ENCODE measurements around the gene RPS19BP1. TPM values are rescaled to one million over a fixed set of nuclear protein-coding genes. Genes with fewer than 3 reads are reported as not detected.
"Not testable (repeated sequence)": the region's sequence is repeated elsewhere in the genome, so short reads cannot be mapped to it uniquely, and the experiment has no call there.

Gene RPS19BP1
- total RNA-seq, 2 experiments from 2014 or later: 64.8 to 81.6 TPM

GRCh38 chr22:39510529-39511149 lies 21.9 kb downstream of the RPS19BP1 start:
- Mint-ChIP-seq H3K27ac (no peak overlapping the region), H3K36me3 (peaks cover 58% of the 10 kb centered on the region), H3K4me3 (no peak overlapping the region), H3K9me3 (ENCODE audit: low read depth) (no peaks in the 10 kb centered on the region), H3K27me3 (no peaks in the 10 kb centered on the region), H3K4me1 (peaks cover 36% of the 10 kb centered on the region)
- CTCF ChIA-PET: interaction anchor here (1.0 to 12.3 kb wide), 4 partner anchors 9 to 19 kb away, joined by 4 to 134 read pairs (median 8); partner anchors contain the start of genes ATF4 and MIEF1
- no peak for ATAC-seq
- DNase-seq: no peak

DNA sequence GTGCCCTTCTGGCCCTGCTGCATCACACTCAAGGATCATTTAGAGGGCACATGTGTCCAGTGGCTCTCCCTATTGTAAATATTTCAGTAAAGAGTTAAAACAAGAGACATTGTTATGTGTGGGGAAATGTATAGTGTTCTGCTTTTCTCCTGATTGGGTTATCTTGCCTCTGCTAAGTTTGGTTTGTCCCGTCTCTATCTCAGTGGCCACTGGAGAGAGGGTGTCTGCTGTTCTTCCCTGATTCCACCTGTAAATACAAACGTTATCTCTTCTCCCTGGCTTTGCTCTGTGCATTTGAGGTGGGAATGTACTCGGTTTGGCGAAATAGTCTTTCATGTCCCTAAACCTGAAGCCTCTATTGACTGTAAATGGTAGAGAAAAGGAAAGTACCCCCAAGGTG lies 24.2 kb downstream of the RPS19BP1 start:
- CTCF ChIA-PET: interaction anchor here (12.3 kb wide), 1 partner anchor 14 kb away, joined by 134 read pairs; no protein-coding TSS in a partner anchor

GRCh38 chr22:39507021-39507420 lies 25.5 kb downstream of the RPS19BP1 start:
- not testable (repeated sequence) for H3K4me3 Mint-ChIP-seq; H3K27me3 Mint-ChIP-seq; H3K27ac Mint-ChIP-seq; H3K9me3 Mint-ChIP-seq (ENCODE audit: low read depth); ATAC-seq; DNase-seq
- CTCF ChIA-PET: interaction anchor here (1.1 to 12.3 kb wide), 3 partner anchors 13 to 28 kb away, joined by 3 to 134 read pairs (median 5); no protein-coding TSS in a partner anchor
- Mint-ChIP-seq H3K36me3 (peaks cover 57% of the 10 kb centered on the region), H3K4me1 (peaks cover 41% of the 10 kb centered on the region)

More for the DNA sequence above, 24.2 kb downstream of the RPS19BP1 start:
- H3K9me3 Mint-ChIP-seq (ENCODE audit: low read depth): no peaks in the 10 kb centered on the region
- no peak for DNase-seq
- H3K4me1 Mint-ChIP-seq: peaks cover 37% of the 10 kb centered on the region
- no peaks in the 10 kb centered on the region for H3K27me3 Mint-ChIP-seq
- ATAC-seq: no peak
- H3K27ac Mint-ChIP-seq: peak overlapping the region; percentile 5
- peaks cover 60% of the 10 kb centered on the region for H3K36me3 Mint-ChIP-seq
- no peak overlapping the region for H3K4me3 Mint-ChIP-seq

- no peaks in the 10 kb centered on the region for H3K9me3 Mint-ChIP-seq (ENCODE audit: low read depth)
- H3K36me3 Mint-ChIP-seq: peaks cover 40% of the 10 kb centered on the region
- ATAC-seq: no peak
- H3K4me3 Mint-ChIP-seq: peak overlapping the region; percentile 88
- no peaks in the 10 kb centered on the region for H3K27me3 Mint-ChIP-seq
- DNase-seq: no peak
- H3K27ac Mint-ChIP-seq: no peak overlapping the region
- peaks cover 38% of the 10 kb centered on the region for H3K4me1 Mint-ChIP-seq
- CTCF ChIA-PET: interaction anchor here (1.2 to 5.4 kb wide), 6 partner anchors 11 to 188 kb away, joined by 3 to 53 read pairs (median 5); partner anchors contain the start of genes RPS19BP1 and TAB1
Measured at GRCh38 chr22:39504071-39504470, 28.5 kb downstream of the RPS19BP1 start.

- Mint-ChIP-seq H3K27ac (peak overlapping the region; percentile 80), H3K4me1 (peaks cover 37% of the 10 kb centered on the region), H3K27me3 (peaks cover 3% of the 10 kb centered on the region), H3K36me3 (peaks cover 39% of the 10 kb centered on the region), H3K9me3 (ENCODE audit: low read depth) (no peaks in the 10 kb centered on the region), H3K4me3 (peak overlapping the region; percentile 88)
- ATAC-seq (no peak), DNase-seq (no peak)
- CTCF ChIA-PET: interaction anchor here (1.0 to 5.4 kb wide), 7 partner anchors 10 to 187 kb away, joined by 3 to 53 read pairs (median 4); partner anchors contain the start of genes ATF4, RPS19BP1 and TAB1
Measured at GRCh38 chr22:39503630-39504029, 28.9 kb downstream of the RPS19BP1 start.

DNA sequence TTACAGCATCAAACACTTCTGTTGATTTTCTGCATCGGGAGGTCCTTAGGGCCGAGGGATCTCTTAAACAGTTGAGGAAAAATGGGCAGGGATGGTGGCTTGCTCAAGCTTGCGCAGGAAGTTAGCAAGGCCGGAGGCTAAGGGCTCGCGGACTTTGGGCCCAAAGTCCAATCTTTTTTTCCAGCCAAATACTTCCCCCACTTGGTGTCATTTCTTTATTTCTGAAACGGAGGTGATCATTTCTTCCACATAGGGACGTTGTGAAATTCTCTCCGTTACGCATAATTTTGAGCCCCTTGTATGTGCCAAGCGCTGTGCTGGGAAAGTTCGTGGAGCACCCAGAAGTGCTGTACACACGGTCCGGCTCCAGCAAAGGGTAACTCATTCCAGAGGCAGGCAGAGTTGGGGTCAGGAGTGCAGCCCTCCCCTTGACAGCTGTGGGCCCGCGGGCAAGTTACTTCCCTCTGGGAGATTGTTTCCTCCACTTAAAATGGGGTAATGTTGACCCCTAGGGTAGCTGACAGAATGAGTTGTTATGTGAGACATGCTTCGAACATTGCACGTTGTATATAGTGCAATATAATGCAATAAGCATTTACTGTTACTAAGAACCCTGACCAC lies 29.6 kb downstream of the RPS19BP1 start:
- Mint-ChIP-seq H3K9me3 (ENCODE audit: low read depth) (no peaks in the 10 kb centered on the region), H3K27me3 (peaks cover 4% of the 10 kb centered on the region), H3K27ac (peak overlapping the region; percentile 80), H3K36me3 (peaks cover 33% of the 10 kb centered on the region), H3K4me1 (peaks cover 31% of the 10 kb centered on the region), H3K4me3 (peak overlapping the region; percentile 88)
- DNase-seq (no peak), ATAC-seq (peak; percentile 3)
- CTCF ChIA-PET: interaction anchor here (0.7 to 5.4 kb wide), 9 partner anchors 9 to 332 kb away, joined by 3 to 53 read pairs (median 4); partner anchors contain the start of genes ATF4, RPS19BP1 and TAB1

GRCh38 chr22:39502109-39502788 lies 30.3 kb downstream of the RPS19BP1 start, which contains the start of gene MIEF1:
Gene MIEF1 (plus strand): TSS chr22:39502290. CDS start chr22:39511295, 9,005 bp downstream.
- peak; percentile 98 for ATAC-seq
- Mint-ChIP-seq H3K36me3 (peaks cover 33% of the 10 kb centered on the region), H3K27me3 (peaks cover 4% of the 10 kb centered on the region), H3K27ac (peak within 1 kb of the TSS; percentile 94), H3K4me1 (peaks cover 31% of the 10 kb centered on the region), H3K4me3 (peak within 1 kb of the TSS; percentile 88), H3K9me3 (ENCODE audit: low read depth) (no peaks in the 10 kb centered on the region)
- CTCF ChIA-PET: interaction anchor here (0.7 to 5.4 kb wide), 13 partner anchors 8 to 534 kb away, joined by 3 to 53 read pairs (median 7); partner anchors contain the start of genes ATF4, RPS19BP1 and TAB1
- DNase-seq: peak; percentile 97

- H3K4me1 Mint-ChIP-seq: peaks cover 30% of the 10 kb centered on the region
- H3K4me3 Mint-ChIP-seq: peak overlapping the region; percentile 88
- H3K27me3 Mint-ChIP-seq: peaks cover 4% of the 10 kb centered on the region
- H3K27ac Mint-ChIP-seq: peak overlapping the region; percentile 94
- ATAC-seq (no peak), DNase-seq (no peak)
- CTCF ChIA-PET: interaction anchor here (0.7 to 5.4 kb wide), 13 partner anchors 9 to 535 kb away, joined by 3 to 53 read pairs (median 7); partner anchors contain the start of genes ATF4, RPS19BP1 and TAB1
- H3K36me3 Mint-ChIP-seq: peaks cover 29% of the 10 kb centered on the region
- no peaks in the 10 kb centered on the region for H3K9me3 Mint-ChIP-seq (ENCODE audit: low read depth)
Measured at GRCh38 chr22:39501644-39502108, 30.9 kb downstream of the RPS19BP1 start.

GRCh38 chr22:39500101-39500500 lies 32.4 kb downstream of the RPS19BP1 start:
- CTCF ChIA-PET: interaction anchor here (2.0 kb wide), 1 partner anchor 10 kb away, joined by 8 read pairs; no protein-coding TSS in a partner anchor
- H3K9me3 Mint-ChIP-seq (ENCODE audit: low read depth): no peaks in the 10 kb centered on the region

DNA sequence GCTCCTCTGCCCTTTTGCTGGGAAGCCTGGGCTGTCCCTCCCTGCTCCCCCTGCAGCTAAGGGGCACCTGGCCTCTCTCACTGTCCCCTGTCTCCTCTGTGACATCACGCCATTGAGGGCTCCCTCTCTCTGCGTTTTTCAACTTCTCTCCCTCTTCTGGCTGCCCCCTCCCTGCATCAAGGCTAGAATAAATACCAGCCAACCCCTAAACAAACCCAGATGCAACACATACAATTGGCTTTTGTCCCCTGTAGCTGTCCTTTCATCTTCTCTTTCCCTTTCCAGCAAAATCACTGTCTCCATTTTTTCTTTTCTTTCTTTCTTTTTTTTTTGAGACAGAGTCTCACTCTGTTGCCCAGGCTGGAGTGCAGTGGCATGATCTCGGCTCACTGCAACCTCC lies 33.7 kb downstream of the RPS19BP1 start:
- CTCF ChIA-PET: interaction anchor here (1.0 to 11.8 kb wide), 3 partner anchors 13 to 29 kb away, joined by 4 to 251 read pairs (median 134); partner anchors contain the start of genes ATF4 and RPS19BP1
- no peak overlapping the region for H3K27ac Mint-ChIP-seq
- H3K9me3 Mint-ChIP-seq (ENCODE audit: low read depth): no peaks in the 10 kb centered on the region
- DNase-seq (no peak), ATAC-seq (no peak)
- H3K36me3 Mint-ChIP-seq: peaks cover 7% of the 10 kb centered on the region
- H3K4me3 Mint-ChIP-seq: no peak overlapping the region
- H3K4me1 Mint-ChIP-seq: peaks cover 19% of the 10 kb centered on the region
- H3K27me3 Mint-ChIP-seq: peaks cover 4% of the 10 kb centered on the region

More at GRCh38 chr22:39500101-39500500, 32.4 kb downstream of the RPS19BP1 start:
- peaks cover 4% of the 10 kb centered on the region for H3K27me3 Mint-ChIP-seq
- H3K4me3 Mint-ChIP-seq: no peak overlapping the region
- ATAC-seq (no peak), DNase-seq (no peak)
- no peak overlapping the region for H3K27ac Mint-ChIP-seq
- H3K4me1 Mint-ChIP-seq: peaks cover 23% of the 10 kb centered on the region
- peaks cover 14% of the 10 kb centered on the region for H3K36me3 Mint-ChIP-seq

DNA sequence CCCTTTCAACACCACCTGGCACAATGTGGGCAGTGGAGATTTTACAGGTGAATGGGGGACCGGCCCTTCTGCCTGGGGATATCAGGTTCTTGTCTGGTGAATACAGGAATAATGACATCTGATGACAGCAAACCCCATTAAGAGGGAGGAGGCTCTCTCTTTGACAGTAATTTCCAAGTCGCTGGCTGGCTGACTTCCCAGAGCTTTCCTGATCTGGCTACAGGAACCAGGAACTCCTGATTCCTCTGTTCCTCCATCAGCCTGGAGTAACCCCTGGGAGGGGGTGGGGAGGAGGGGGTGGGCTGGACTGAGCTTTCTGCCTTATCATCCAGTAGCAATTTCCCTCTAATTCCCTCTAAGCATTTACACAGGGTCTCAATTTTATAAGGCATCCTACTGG lies 34.2 kb downstream of the RPS19BP1 start:
- no peak for ATAC-seq
- H3K27ac Mint-ChIP-seq: no peak overlapping the region
- CTCF ChIA-PET: interaction anchor here (1.0 to 11.8 kb wide), 3 partner anchors 14 to 29 kb away, joined by 4 to 251 read pairs (median 134); partner anchors contain the start of genes ATF4 and RPS19BP1

GRCh38 chr22:39497429-39497828 lies 35.1 kb downstream of the RPS19BP1 start:
- CTCF ChIA-PET: interaction anchor here (1.0 to 11.8 kb wide), 10 partner anchors 10 to 527 kb away, joined by 3 to 251 read pairs (median 4); partner anchors contain the start of genes ATF4, ENTHD1, RPL3 and RPS19BP1
- no peak overlapping the region for H3K27ac Mint-ChIP-seq
- no peak overlapping the region for H3K4me3 Mint-ChIP-seq
- peaks cover 14% of the 10 kb centered on the region for H3K4me1 Mint-ChIP-seq
- peaks cover 4% of the 10 kb centered on the region for H3K27me3 Mint-ChIP-seq
- H3K9me3 Mint-ChIP-seq (ENCODE audit: low read depth): no peaks in the 10 kb centered on the region
- peaks cover 1% of the 10 kb centered on the region for H3K36me3 Mint-ChIP-seq
- DNase-seq (no peak), ATAC-seq (no peak)

More for the DNA sequence above, 34.2 kb downstream of the RPS19BP1 start:
- H3K9me3 Mint-ChIP-seq (ENCODE audit: low read depth): no peaks in the 10 kb centered on the region
- no peak for DNase-seq
- no peak overlapping the region for H3K4me3 Mint-ChIP-seq
- peaks cover 17% of the 10 kb centered on the region for H3K4me1 Mint-ChIP-seq
- H3K36me3 Mint-ChIP-seq: peaks cover 3% of the 10 kb centered on the region
- H3K27me3 Mint-ChIP-seq: peaks cover 4% of the 10 kb centered on the region
